Osteoblast (primary cell): ENCODE data around the gene TMEM109. TPM values are rescaled to one million over a fixed set of nuclear protein-coding genes. Genes with fewer than 3 reads are reported as not detected.

ENCODE experiments used
- DNase-seq: peaks from one replicate; pipeline ENCODE4 v3.0.0; 2011; ENCODE audit warnings: low spot score, mixed read lengths; ENCODE audit not compliant: insufficient read length; ENCODE audit errors: missing footprints
- H2AFZ ChIP-seq: 2 replicates; pipeline ENCODE4 v1.6.0; 2011; ENCODE audit warnings: mild to moderate bottlenecking, low read length
- H3K27ac ChIP-seq: 2 replicates; pipeline ENCODE4 v1.5.1; 2011; ENCODE audit warnings: mild to moderate bottlenecking, low read depth, low read length, moderate library complexity
- H3K27me3 ChIP-seq: 2 replicates; pipeline ENCODE4 v1.6.0; 2012; ENCODE audit warnings: mild to moderate bottlenecking, control low read depth, inconsistent platforms, low read length, moderate library complexity; ENCODE audit not compliant: insufficient read depth
- H3K36me3 ChIP-seq: 2 replicates; pipeline ENCODE4 v1.5.1; 2011; ENCODE audit warnings: mild to moderate bottlenecking, low read length, control low read depth, moderate library complexity; ENCODE audit not compliant: insufficient read depth
- H3K4me1 ChIP-seq: 2 replicates; pipeline ENCODE4 v1.5.1; 2011; ENCODE audit warnings: mild to moderate bottlenecking, low read length, control low read depth, moderate library complexity; ENCODE audit not compliant: insufficient read depth
- H3K4me2 ChIP-seq: 2 replicates; pipeline ENCODE4 v1.6.0; 2011; ENCODE audit warnings: mild to moderate bottlenecking, low read length; ENCODE audit not compliant: insufficient read depth
- H3K4me3 ChIP-seq: fragments of 200-600 bp; sonication (generic); 3 replicates; pipeline ENCODE4 v1.5.1; 2012; ENCODE audit warnings: mild to moderate bottlenecking, low read length, inconsistent platforms; ENCODE audit not compliant: insufficient read depth
- H3K79me2 ChIP-seq: 2 replicates; pipeline ENCODE4 v1.6.0; 2012; ENCODE audit warnings: mild to moderate bottlenecking, low read length, control low read depth, inconsistent platforms; ENCODE audit not compliant: insufficient read depth
- H3K9me3 ChIP-seq: 2 replicates; pipeline ENCODE4 v1.5.1; 2011; ENCODE audit warnings: low read depth, low read length, control low read depth
- H4K20me1 ChIP-seq: 2 replicates; pipeline ENCODE4 v1.6.0; 2012; ENCODE audit warnings: mild to moderate bottlenecking, low read length, control low read depth; ENCODE audit not compliant: insufficient read depth
- CTCF ChIP-seq: IDR thresholded peaks from 2 replicates; pipeline ENCODE4 v1.5.1; 2011; ENCODE audit warnings: mild to moderate bottlenecking, low read depth, low read length, moderate library complexity; ENCODE audit errors: extremely low read depth
- total RNA-seq: library from RNA; depleted of rRNA; stranded (reverse); fragments of >200 nt; gene quantifications from 2 replicates; pipeline ENCODE4 v1.2.3, GENCODE V29; 2012

The TMEM109 gene
- total RNA-seq, 1 donor = 36.6 TPM

GRCh38 chr11:60875366-60876167 is 38.4 kb upstream of the TMEM109 start:
- no peak for TF ChIP-seq CTCF
- DNase-seq = no peak

DNA sequence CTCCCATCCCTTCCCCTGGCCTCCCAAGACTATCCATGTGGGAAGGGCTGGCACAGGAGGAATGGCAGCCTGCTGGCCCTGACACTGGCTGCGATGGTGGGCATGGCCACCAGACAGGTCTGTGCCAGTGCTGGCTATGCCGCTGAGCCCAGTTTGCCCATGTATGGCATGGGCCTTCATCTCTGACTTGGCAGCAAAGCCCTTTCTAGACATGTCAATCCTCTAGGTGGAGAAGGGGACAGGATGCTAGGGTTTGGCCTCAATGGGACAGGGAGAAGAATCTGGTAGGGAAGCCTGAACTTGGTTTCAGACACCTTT is 37.8 kb upstream of the TMEM109 start:
- H3K27ac ChIP-seq = no peak overlapping the region
- no peak for TF ChIP-seq CTCF

More at GRCh38 chr11:60875366-60876167, 38.4 kb upstream of the TMEM109 start:
- Histone ChIP-seq H3K9me3 (no peaks in the 10 kb centered on the region), H3K4me3 (no peak overlapping the region), H3K4me1 (peaks cover 27% of the 10 kb centered on the region), H4K20me1 (no peaks in the 10 kb centered on the region), H3K36me3 (no peaks in the 10 kb centered on the region), H2AFZ (no peak overlapping the region), H3K4me2 (no peak overlapping the region), H3K27ac (no peak overlapping the region), H3K79me2 (no peaks in the 10 kb centered on the region), H3K27me3 (peaks cover under 1% of the 10 kb centered on the region)

DNA sequence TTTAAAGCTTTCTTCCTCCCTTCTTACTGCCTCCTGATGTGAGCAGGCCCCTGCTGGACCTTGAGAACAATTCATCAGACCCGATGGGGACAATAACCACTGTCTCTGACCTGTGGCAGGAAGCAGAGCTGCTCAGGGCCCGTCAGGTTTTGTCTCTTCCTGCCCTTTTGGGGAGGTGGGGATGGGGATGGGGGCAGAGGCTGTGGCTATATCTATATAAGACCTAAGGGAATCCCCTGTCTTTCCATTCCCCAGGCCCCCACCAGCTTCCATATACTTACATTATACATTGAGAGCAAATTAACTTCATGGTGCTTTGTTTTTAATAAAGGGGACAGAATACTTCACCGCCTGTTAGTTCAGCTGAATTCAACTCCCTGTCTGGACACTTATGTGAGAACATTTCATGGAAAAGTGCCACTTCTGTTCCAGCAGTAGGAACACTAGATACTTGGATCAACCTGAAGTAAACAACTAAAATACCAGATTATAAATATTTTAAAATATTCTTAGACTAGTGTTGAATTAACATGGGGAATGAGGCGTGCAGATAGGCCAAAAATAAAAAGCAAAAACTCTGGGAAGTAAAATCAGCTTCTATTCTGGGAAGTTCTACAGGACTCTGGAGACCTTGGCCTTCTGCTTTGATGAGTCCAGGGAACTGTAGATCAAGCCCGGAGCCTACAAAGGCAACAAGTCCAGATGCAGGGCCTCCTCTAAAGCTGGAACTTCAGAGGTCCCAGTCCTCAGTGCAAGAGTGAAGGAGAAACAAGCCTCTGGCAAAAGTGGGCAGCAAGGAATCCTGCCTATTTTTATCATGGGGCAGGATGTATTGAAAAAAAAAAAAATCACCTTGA is 35.5 kb upstream of the TMEM109 start:
- no peaks in the 10 kb centered on the region for H4K20me1 ChIP-seq
- H3K36me3 ChIP-seq = no peaks in the 10 kb centered on the region
- H3K27me3 ChIP-seq = no peaks in the 10 kb centered on the region
- H3K27ac ChIP-seq = no peak overlapping the region
- H3K4me3 ChIP-seq = no peak overlapping the region
- no peaks in the 10 kb centered on the region for H3K79me2 ChIP-seq
- TF ChIP-seq CTCF = no peak
- no peak overlapping the region for H2AFZ ChIP-seq
- H3K4me1 ChIP-seq = peaks cover 3% of the 10 kb centered on the region
- no peak for DNase-seq
- no peaks in the 10 kb centered on the region for H3K9me3 ChIP-seq
- no peak overlapping the region for H3K4me2 ChIP-seq

More for the DNA sequence above, 37.8 kb upstream of the TMEM109 start:
- no peak overlapping the region for H3K4me3 ChIP-seq
- H4K20me1 ChIP-seq = no peaks in the 10 kb centered on the region
- no peaks in the 10 kb centered on the region for H3K9me3 ChIP-seq
- peaks cover 26% of the 10 kb centered on the region for H3K4me1 ChIP-seq
- no peak overlapping the region for H2AFZ ChIP-seq
- H3K79me2 ChIP-seq = no peaks in the 10 kb centered on the region
- no peaks in the 10 kb centered on the region for H3K27me3 ChIP-seq
- H3K36me3 ChIP-seq = no peaks in the 10 kb centered on the region
- no peak for DNase-seq
- no peak overlapping the region for H3K4me2 ChIP-seq

DNA sequence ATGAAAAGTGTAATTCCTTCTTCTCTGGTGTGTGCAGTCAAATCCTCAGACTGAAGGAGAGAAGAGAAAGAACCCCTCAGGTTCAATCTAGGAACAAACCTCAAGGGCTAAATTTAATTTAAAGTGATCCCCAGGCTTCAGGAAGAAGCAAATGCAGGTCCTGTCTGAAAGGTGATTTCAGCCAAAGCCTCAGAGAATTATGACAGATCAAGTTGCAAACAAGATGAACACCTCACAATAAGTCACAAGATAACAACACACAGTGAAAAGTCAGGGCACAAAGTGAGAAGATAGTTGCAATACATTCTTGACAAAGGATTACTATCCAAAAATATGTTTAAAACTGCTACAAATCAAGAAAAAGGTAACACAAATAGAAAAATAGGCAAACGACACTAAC is 34.9 kb upstream of the TMEM109 start:
- Histone ChIP-seq H2AFZ (no peak overlapping the region), H3K4me1 (no peaks in the 10 kb centered on the region), H4K20me1 (no peaks in the 10 kb centered on the region), H3K9me3 (no peaks in the 10 kb centered on the region), H3K27ac (no peak overlapping the region), H3K4me2 (no peak overlapping the region), H3K79me2 (no peaks in the 10 kb centered on the region), H3K27me3 (no peaks in the 10 kb centered on the region), H3K4me3 (no peak overlapping the region), H3K36me3 (no peaks in the 10 kb centered on the region)
- no peak for DNase-seq
- no peak for TF ChIP-seq CTCF
